Uterus (tissue), 4 donors: ENCODE data around the gene RAB4B. TPM values are rescaled to one million over a fixed set of nuclear protein-coding genes. Genes with fewer than 3 reads are reported as not detected.
"Not testable (repeated sequence)": the region's sequence is repeated elsewhere in the genome, so short reads cannot be mapped to it uniquely, and the experiment has no call there.

ENCODE experiments used
- DNase-seq, 2 donors: peaks; one replicate each; pipeline ENCODE4 v3.0.0-alpha.2; 2019 to 2020
- H3K27ac ChIP-seq, 2 donors: fragments of 200-600 bp; sonication (generic); 1 replicate in 1 of 2; 2 replicates in 1 of 2; pipeline ENCODE4 v1.5.1; 2016 to 2018
- H3K27me3 ChIP-seq, 2 donors: fragments of 200-600 bp; sonication (generic); one replicate each; pipeline ENCODE4 v1.5.1; 2018 to 2019; ENCODE audit warnings: control low read depth in 1 of 2
- H3K36me3 ChIP-seq, 2 donors: fragments of 200-600 bp; sonication (generic); one replicate each; pipeline ENCODE4 v1.5.1; 2019; ENCODE audit warnings: control low read depth in 1 of 2
- H3K4me1 ChIP-seq, 2 donors: fragments of 200-600 bp; sonication (generic); one replicate each; pipeline ENCODE4 v1.5.1; 2018 to 2019; ENCODE audit warnings: control low read depth in 1 of 2
- H3K4me3 ChIP-seq, 2 donors: fragments of 200-600 bp; sonication (generic); 1 replicate in 1 of 2; 2 replicates in 1 of 2; pipeline ENCODE4 v1.5.1; 2018 to 2019; ENCODE audit warnings: mild to moderate bottlenecking in 1 of 2
- H3K9me3 ChIP-seq, 2 donors: fragments of 200-600 bp; sonication (generic); one replicate each; pipeline ENCODE4 v1.5.1; 2019; ENCODE audit warnings: control low read depth in 1 of 2
- CTCF ChIP-seq, 4 experiments: fragments of 200-600 bp in 2 of 4; fragments of 450-650 bp in 2 of 4; sonication (generic) in 2 of 4; IDR thresholded peaks; one replicate each; pipeline ENCODE4 v1.5.1; 2016 to 2019; ENCODE audit warnings: antibody characterized with exemption in 4 of 4, mild to moderate bottlenecking in 2 of 4, moderate library complexity in 1 of 4
- POLR2A ChIP-seq, 2 donors: fragments of 450-650 bp; IDR thresholded peaks; one replicate each; pipeline ENCODE4 v1.6.1; 2016; ENCODE audit warnings: antibody characterized with exemption in 2 of 2, mild to moderate bottlenecking in 1 of 2, moderate library complexity in 1 of 2
- intact Hi-C: fragments of 100-400 bp; cut with DNase I; formaldehyde crosslinking; loops from one replicate; pipeline ENCODE4 v1.15.1; 2023; ENCODE audit warnings: low total_unique reads
- total RNA-seq, 4 donors: library from RNA; depleted of rRNA in 3 of 4; stranded (reverse); fragments of >200 nt in 3 of 4; gene quantifications; one replicate each; pipeline versions ENCODE4 v1.1.0 to v1.2.4, GENCODE V29; 2014 to 2023
- donor health status: DM: yes; HTN: yes; CAD: no.

RAB4B gene
- total RNA-seq, 4 donors from 2014 or later, result 7.4 to 26.3 (median 18.1) TPM

GRCh38 chr19:40783711-40784110, 5.7 kb downstream of the RAB4B start:
- no peak for DNase-seq
- intact Hi-C loops, result no loop called here
- no peak overlapping the region for H3K27ac ChIP-seq
- no peak overlapping the region for H3K4me3 ChIP-seq
- H3K4me1 ChIP-seq, result peaks cover 0 to 6% of the 10 kb centered on the region in 2 donors
- no peaks in the 10 kb centered on the region for H3K36me3 ChIP-seq
- H3K27me3 ChIP-seq, result no peaks in the 10 kb centered on the region
- H3K9me3 ChIP-seq, result no peaks in the 10 kb centered on the region
- no peak for TF ChIP-seq POLR2A (IDR thresholded peaks at IDR 0.05)
- TF ChIP-seq CTCF (IDR thresholded peaks at IDR 0.05), result no peak

GRCh38 chr19:40784146-40784545, 6.1 kb downstream of the RAB4B start:
- H3K27me3 ChIP-seq, DNase-seq, H3K4me1 ChIP-seq, H3K27ac ChIP-seq, H3K36me3 ChIP-seq, H3K4me3 ChIP-seq, H3K9me3 ChIP-seq, intact Hi-C loops: not testable (repeated sequence)

GRCh38 chr19:40785526-40785925, 7.5 kb downstream of the RAB4B start:
- Histone ChIP-seq H3K27ac (no peak overlapping the region), H3K4me1 (no peaks in the 10 kb centered on the region), H3K4me3 (no peak overlapping the region), H3K27me3 (no peaks in the 10 kb centered on the region), H3K36me3 (no peaks in the 10 kb centered on the region), H3K9me3 (no peaks in the 10 kb centered on the region)
- TF ChIP-seq POLR2A (IDR thresholded peaks at IDR 0.05), result no peak
- no peak for TF ChIP-seq CTCF (IDR thresholded peaks at IDR 0.05)
- intact Hi-C loops, result no loop called here
- DNase-seq, result no peak

- H3K4me1 ChIP-seq, result no peaks in the 10 kb centered on the region
- H3K4me3 ChIP-seq, result no peak overlapping the region
- H3K36me3 ChIP-seq, result no peaks in the 10 kb centered on the region
- no peak for DNase-seq
- H3K27ac ChIP-seq, result no peak overlapping the region
- no peaks in the 10 kb centered on the region for H3K9me3 ChIP-seq
- TF ChIP-seq POLR2A (IDR thresholded peaks at IDR 0.05) (no peak), CTCF (IDR thresholded peaks at IDR 0.05) (no peak)
- H3K27me3 ChIP-seq, result no peaks in the 10 kb centered on the region
- intact Hi-C loops, result no loop called here
Observed at GRCh38 chr19:40786060-40787037, 8.3 kb downstream of the RAB4B start.

DNA sequence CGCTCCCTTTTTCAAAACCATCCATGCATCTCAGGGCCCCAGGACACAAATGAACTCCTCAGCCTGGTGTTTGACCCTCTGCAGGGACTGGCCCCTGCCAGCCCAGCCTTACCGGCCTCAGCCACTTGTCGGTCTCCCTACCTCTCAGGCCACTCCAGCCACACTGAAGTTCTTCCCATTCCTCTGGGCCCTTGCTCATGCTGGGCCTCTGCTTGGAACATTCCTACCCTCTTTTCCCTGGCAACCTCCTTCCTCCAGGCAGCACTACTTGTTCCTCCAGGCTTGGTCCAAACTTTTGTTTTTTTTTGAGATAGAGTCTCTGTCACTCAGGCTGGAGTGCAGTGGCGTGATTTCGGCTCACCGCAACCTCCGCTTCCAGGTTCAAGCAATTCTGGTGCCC, 13.3 kb downstream of the RAB4B start:
- TF ChIP-seq POLR2A (IDR thresholded peaks at IDR 0.05) (no peak), CTCF (IDR thresholded peaks at IDR 0.05) (no peak)
- Histone ChIP-seq H3K4me1 (no peaks in the 10 kb centered on the region), H3K36me3 (no peaks in the 10 kb centered on the region), H3K27ac (no peak overlapping the region), H3K4me3 (no peak overlapping the region), H3K27me3 (no peaks in the 10 kb centered on the region), H3K9me3 (no peaks in the 10 kb centered on the region)
- intact Hi-C loops, result no loop called here
- DNase-seq, result no peak
